Astrocyte (in vitro differentiated cells and primary cell): ENCODE measurements around the gene IFNAR1. TPM values are rescaled to one million over a fixed set of nuclear protein-coding genes. Genes with fewer than 3 reads are reported as not detected.

ENCODE experiments used
- DNase-seq: peaks from one replicate; pipeline ENCODE4 v3.0.0-alpha.2; 2010; ENCODE audit warnings: low read depth
- FAIRE-seq: peaks from 2 replicates; lab custom pipeline; 2011; peaks lifted over from hg19 to GRCh38; lab: Jason Lieb, UNC
- H2AFZ ChIP-seq: 2 replicates; pipeline ENCODE4 v1.6.0; 2012; ENCODE audit warnings: low read depth, low read length, inconsistent platforms
- H3K27ac ChIP-seq: 2 replicates; pipeline ENCODE4 v1.5.1; 2011; ENCODE audit warnings: low read depth, low read length, inconsistent platforms
- H3K27me3 ChIP-seq: 2 replicates; pipeline ENCODE4 v1.6.0; 2011; ENCODE audit warnings: low read length, inconsistent platforms; ENCODE audit not compliant: insufficient read depth
- H3K36me3 ChIP-seq: 2 replicates; pipeline ENCODE4 v1.5.1; 2011; ENCODE audit warnings: low read length, inconsistent platforms; ENCODE audit not compliant: insufficient read depth
- H3K4me1 ChIP-seq: 2 replicates; pipeline ENCODE4 v1.5.1; 2011; ENCODE audit warnings: low read length, inconsistent platforms; ENCODE audit not compliant: insufficient read depth
- H3K4me2 ChIP-seq: 2 replicates; pipeline ENCODE4 v1.6.0; 2012; ENCODE audit warnings: low read length, inconsistent platforms
- H3K4me3 ChIP-seq: 2 replicates; pipeline ENCODE4 v1.5.1; 2011; ENCODE audit warnings: low read depth, mild to moderate bottlenecking, low read length, inconsistent platforms; ENCODE audit not compliant: insufficient read depth
- H3K79me2 ChIP-seq: 2 replicates; pipeline ENCODE4 v1.6.0; 2012; ENCODE audit warnings: mild to moderate bottlenecking, low read length, inconsistent platforms; ENCODE audit not compliant: insufficient read depth
- H3K9ac ChIP-seq: 2 replicates; pipeline ENCODE4 v1.6.0; 2012; ENCODE audit warnings: mild to moderate bottlenecking, low read length, inconsistent platforms
- H3K9me3 ChIP-seq: 2 replicates; pipeline ENCODE4 v1.5.1; 2012; ENCODE audit warnings: low read depth, mild to moderate bottlenecking, low read length, inconsistent platforms; ENCODE audit not compliant: insufficient read depth
- H4K20me1 ChIP-seq: 2 replicates; pipeline ENCODE4 v1.6.0; 2012; ENCODE audit warnings: low read length, inconsistent platforms; ENCODE audit not compliant: insufficient read depth
- H3K27ac Mint-ChIP-seq: one replicate; pipeline ENCODE4 v1.8.0; 2021; ENCODE audit warnings: mild to moderate bottlenecking, mixed read lengths; ENCODE audit not compliant: unreplicated experiment
- H3K27me3 Mint-ChIP-seq: one replicate; pipeline ENCODE4 v1.8.0; 2021; ENCODE audit warnings: low read depth, mixed read lengths; ENCODE audit not compliant: unreplicated experiment
- H3K36me3 Mint-ChIP-seq: one replicate; pipeline ENCODE4 v1.8.0; 2021; ENCODE audit warnings: low read depth, mixed read lengths; ENCODE audit not compliant: unreplicated experiment
- H3K4me1 Mint-ChIP-seq: one replicate; pipeline ENCODE4 v1.8.0; 2021; ENCODE audit warnings: low read depth, mixed read lengths; ENCODE audit not compliant: unreplicated experiment
- H3K4me3 Mint-ChIP-seq: one replicate; pipeline ENCODE4 v1.8.0; 2021; ENCODE audit warnings: mild to moderate bottlenecking, moderate library complexity, mixed read lengths; ENCODE audit not compliant: unreplicated experiment
- H3K9me3 Mint-ChIP-seq: one replicate; pipeline ENCODE4 v1.8.0; 2021; ENCODE audit warnings: mild to moderate bottlenecking, mixed read lengths; ENCODE audit not compliant: unreplicated experiment
- CTCF ChIP-seq: IDR thresholded peaks from 2 replicates; pipeline ENCODE4 v1.5.1; 2011; ENCODE audit warnings: low read depth, mild to moderate bottlenecking, inconsistent platforms, low read length, moderate library complexity; ENCODE audit not compliant: insufficient read depth
- EZH2 ChIP-seq: IDR thresholded peaks from 2 replicates; pipeline ENCODE4 v1.6.1; 2012; ENCODE audit warnings: mild to moderate bottlenecking, low read length, inconsistent platforms; ENCODE audit not compliant: insufficient read depth
- total RNA-seq: library from RNA; stranded (reverse); gene quantifications from 2 replicates; pipeline ENCODE4 v1.2.1, GENCODE V29; 2021

Gene IFNAR1
- total RNA-seq, 1 donor from 2014 or later = 44.0 TPM

GRCh38 chr21:33296156-33296555 lies 28.6 kb upstream of the IFNAR1 start:
- H3K79me2 ChIP-seq = no peaks in the 10 kb centered on the region
- Mint-ChIP-seq H3K9me3 (peaks cover 2% of the 10 kb centered on the region), H3K36me3 (peaks cover 27% of the 10 kb centered on the region), H3K27ac (no peak overlapping the region), H3K27me3 (no peaks in the 10 kb centered on the region), H3K4me3 (no peak overlapping the region), H3K4me1 (peaks cover 3% of the 10 kb centered on the region)
- FAIRE-seq (no peak), DNase-seq (no peak)
- H3K9ac ChIP-seq = no peak overlapping the region
- no peak overlapping the region for H3K27ac ChIP-seq
- no peaks in the 10 kb centered on the region for H4K20me1 ChIP-seq
- H3K4me2 ChIP-seq = no peak overlapping the region
- no peaks in the 10 kb centered on the region for H3K4me1 ChIP-seq
- no peak overlapping the region for H3K4me3 ChIP-seq
- H2AFZ ChIP-seq = no peak overlapping the region
- H3K27me3 ChIP-seq = no peaks in the 10 kb centered on the region
- no peaks in the 10 kb centered on the region for H3K9me3 ChIP-seq
- TF ChIP-seq EZH2 (no peak), CTCF (no peak)
- H3K36me3 ChIP-seq = no peaks in the 10 kb centered on the region

- Histone ChIP-seq H2AFZ (no peak overlapping the region), H3K4me3 (no peak overlapping the region), H3K27me3 (no peaks in the 10 kb centered on the region), H3K9ac (no peak overlapping the region), H3K4me1 (no peaks in the 10 kb centered on the region), H3K36me3 (no peaks in the 10 kb centered on the region), H3K9me3 (no peaks in the 10 kb centered on the region), H4K20me1 (no peaks in the 10 kb centered on the region), H3K79me2 (no peaks in the 10 kb centered on the region), H3K27ac (no peak overlapping the region), H3K4me2 (no peak overlapping the region)
- no peak overlapping the region for H3K4me3 Mint-ChIP-seq
- peaks cover 1% of the 10 kb centered on the region for H3K27me3 Mint-ChIP-seq
- peaks cover 2% of the 10 kb centered on the region for H3K9me3 Mint-ChIP-seq
- TF ChIP-seq CTCF (no peak), EZH2 (no peak)
- H3K4me1 Mint-ChIP-seq = peaks cover 3% of the 10 kb centered on the region
- H3K36me3 Mint-ChIP-seq = peaks cover 1% of the 10 kb centered on the region
- no peak overlapping the region for H3K27ac Mint-ChIP-seq
- no peak for DNase-seq
- FAIRE-seq = no peak
These were observed 25.5 kb upstream of the IFNAR1 start for GRCh38 chr21:33299181-33299752.
